SK-N-SH treated with all-trans-retinoic acid at 6 μM for 48 hours (cell line): ENCODE measurements around the gene BARHL1.

Experiments
- ARNTL ChIP-seq: fragments of 450-650 bp; formaldehyde crosslinking; IDR thresholded peaks from 2 replicates; pipeline ENCODE4 v1.5.0; 2020; ENCODE audit warnings: low read depth, mild to moderate bottlenecking, moderate library complexity, borderline replicate concordance
- PPARA ChIP-seq: fragments of 250-450 bp; sonication (Bioruptor Pico); IDR thresholded peaks from 2 replicates; pipeline ENCODE4 v1.5.0; 2020; ENCODE audit warnings: mild to moderate bottlenecking, borderline replicate concordance
- ZFP3 ChIP-seq: fragments of 250-450 bp; sonication (Bioruptor Pico); IDR thresholded peaks from 2 replicates; pipeline ENCODE4 v1.5.0; 2020; ENCODE audit warnings: mild to moderate bottlenecking, moderate library complexity

GRCh38 chr9:132589148-132590036, 7.0 kb downstream of the BARHL1 start:
- TF ChIP-seq ZFP3 (no peak), ARNTL (CRISPR knock-in tag) (no peak), PPARA (CRISPR knock-in tag) (no peak)
